HepG2 (cell line): ENCODE data around the gene ZNF322. TPM values are rescaled to one million over a fixed set of nuclear protein-coding genes. Genes with fewer than 3 reads are reported as not detected.

Source experiments
- ADNP ChIP-seq: sonication (generic); formaldehyde crosslinking; IDR thresholded peaks from 2 replicates; pipeline ENCODE4 v1.4.0; 2020; ENCODE audit warnings: missing genetic modification reagents
- AKAP8 ChIP-seq: sonication (generic); formaldehyde crosslinking; IDR thresholded peaks from 2 replicates; pipeline ENCODE4 v1.5.1; 2020; ENCODE audit warnings: mild to moderate bottlenecking, missing genetic modification reagents
- CCAR2 ChIP-seq: fragments of 200-400 bp; formaldehyde crosslinking; optimal IDR thresholded peaks from 2 replicates; pipeline ENCODE3; 2018; ENCODE audit warnings: low read depth, mild to moderate bottlenecking, low read length, moderate library complexity
- GATA4 ChIP-seq: sonication (generic); IDR thresholded peaks from 2 replicates; pipeline ENCODE4 v1.6.1; 2016; ENCODE audit warnings: antibody characterized with exemption, low read depth, borderline replicate concordance
- RARA ChIP-seq: IDR thresholded peaks from 2 replicates; pipeline ENCODE4 v1.6.1; 2016; ENCODE audit warnings: missing genetic modification reagents, missing compliant biosample characterization
- SOX6 ChIP-seq, 2 experiments: fragments of 450-650 bp in 1 of 2; sonication (generic) in 1 of 2; formaldehyde crosslinking in 1 of 2; IDR thresholded peaks; 2 replicates each; pipeline versions ENCODE4 v1.4.0 to v1.6.1; 2017 to 2020; ENCODE audit warnings: antibody characterized with exemption in 1 of 2, mild to moderate bottlenecking in 1 of 2, missing genetic modification reagents in 1 of 2
- TEAD3 ChIP-seq: optimal IDR thresholded peaks from 2 replicates; pipeline ENCODE3; 2016; ENCODE audit warnings: borderline replicate concordance
- ZBTB1 ChIP-seq: sonication (generic); formaldehyde crosslinking; IDR thresholded peaks from 2 replicates; pipeline ENCODE4 v1.4.0; 2020; ENCODE audit warnings: missing genetic modification reagents, borderline replicate concordance
- ZBTB3 ChIP-seq: sonication (generic); formaldehyde crosslinking; IDR thresholded peaks from 2 replicates; pipeline ENCODE4 v1.4.0; 2020; ENCODE audit warnings: low read depth, mild to moderate bottlenecking, moderate library complexity, missing genetic modification reagents, borderline replicate concordance
- ZMAT3 ChIP-seq: sonication (generic); formaldehyde crosslinking; conservative IDR thresholded peaks from 2 replicates; pipeline ENCODE4 v1.7.0; 2021; ENCODE audit warnings: missing genetic modification reagents
- ZNF546 ChIP-seq: sonication (generic); formaldehyde crosslinking; conservative IDR thresholded peaks from 2 replicates; pipeline ENCODE4 v1.8.1; 2023; ENCODE audit warnings: mild to moderate bottlenecking, missing genetic modification reagents
- ZNF562 ChIP-seq: sonication (generic); formaldehyde crosslinking; IDR thresholded peaks from 2 replicates; pipeline ENCODE4 v1.8.0; 2022; ENCODE audit warnings: missing genetic modification reagents, borderline replicate concordance
- ZNF589 ChIP-seq: sonication (generic); formaldehyde crosslinking; conservative IDR thresholded peaks from 2 replicates; pipeline ENCODE4 v1.8.0; 2022; ENCODE audit warnings: mild to moderate bottlenecking, moderate library complexity, missing genetic modification reagents
- ZNF781 ChIP-seq: sonication (generic); formaldehyde crosslinking; IDR thresholded peaks from 2 replicates; pipeline ENCODE4 v1.5.1; 2020; ENCODE audit warnings: borderline replicate concordance, mild to moderate bottlenecking, missing genetic modification reagents; ENCODE audit errors: not compliant biosample characterization
- polyA plus RNA-seq, 8 experiments: library from polyadenylated mRNA; depleted of rRNA in 3 of 8; stranded (reverse) in 7 of 8; unstranded in 1 of 8; fragments of >200 nt; fragmentation: Illumina TruSeq in 4 of 8; extraction: Trizol in 4 of 8; gene quantifications; 2 replicates each; pipeline versions ENCODE4 v1.2.1 to v1.2.3, GENCODE V29; 2011 to 2016; ENCODE audit warnings: low read depth in 4 of 8, missing spikeins in 1 of 8, mixed read lengths in 1 of 8; ENCODE audit not compliant: insufficient read depth in 1 of 8
- total RNA-seq, 5 experiments: library from RNA; depleted of rRNA; stranded (reverse); fragments of >200 nt; fragmentation: Illumina TruSeq; extraction: Trizol; gene quantifications; 2 replicates each; pipeline ENCODE4 v1.2.3, GENCODE V29; 2016; ENCODE audit warnings: low read depth in 1 of 5
- TF ChIP-seq, protein P1 (sequence below): sonication (generic); formaldehyde crosslinking; IDR thresholded peaks from 2 replicates; pipeline ENCODE4 v1.4.0; 2020; ENCODE audit warnings: missing genetic modification reagents, mild to moderate bottlenecking, borderline replicate concordance
- TF ChIP-seq, protein P2 (sequence below): IDR thresholded peaks from 2 replicates; pipeline ENCODE4 v1.6.1; 2016; ENCODE audit warnings: low read depth, borderline replicate concordance
- TF ChIP-seq, protein P3 (sequence below): sonication (generic); formaldehyde crosslinking; IDR thresholded peaks from 2 replicates; pipeline ENCODE4 v1.4.0; 2020; ENCODE audit warnings: mild to moderate bottlenecking, low read depth, missing genetic modification reagents
- TF ChIP-seq, protein P4 (sequence below): sonication (generic); formaldehyde crosslinking; conservative IDR thresholded peaks from 2 replicates; pipeline ENCODE4 v1.4.0; 2020; ENCODE audit warnings: mild to moderate bottlenecking, missing genetic modification reagents, moderate library complexity
- TF ChIP-seq, protein P5 (sequence below): sonication (generic); formaldehyde crosslinking; IDR thresholded peaks from 2 replicates; pipeline ENCODE4 v1.8.0; 2022; ENCODE audit warnings: mild to moderate bottlenecking, missing genetic modification reagents, moderate library complexity

Gene ZNF322
- total and polyA plus RNA-seq, 2 of the 13 experiments (the other 11 are each of a cell fraction or from before 2014, with no cell fraction given): 8.3 to 22.8 TPM

DNA sequence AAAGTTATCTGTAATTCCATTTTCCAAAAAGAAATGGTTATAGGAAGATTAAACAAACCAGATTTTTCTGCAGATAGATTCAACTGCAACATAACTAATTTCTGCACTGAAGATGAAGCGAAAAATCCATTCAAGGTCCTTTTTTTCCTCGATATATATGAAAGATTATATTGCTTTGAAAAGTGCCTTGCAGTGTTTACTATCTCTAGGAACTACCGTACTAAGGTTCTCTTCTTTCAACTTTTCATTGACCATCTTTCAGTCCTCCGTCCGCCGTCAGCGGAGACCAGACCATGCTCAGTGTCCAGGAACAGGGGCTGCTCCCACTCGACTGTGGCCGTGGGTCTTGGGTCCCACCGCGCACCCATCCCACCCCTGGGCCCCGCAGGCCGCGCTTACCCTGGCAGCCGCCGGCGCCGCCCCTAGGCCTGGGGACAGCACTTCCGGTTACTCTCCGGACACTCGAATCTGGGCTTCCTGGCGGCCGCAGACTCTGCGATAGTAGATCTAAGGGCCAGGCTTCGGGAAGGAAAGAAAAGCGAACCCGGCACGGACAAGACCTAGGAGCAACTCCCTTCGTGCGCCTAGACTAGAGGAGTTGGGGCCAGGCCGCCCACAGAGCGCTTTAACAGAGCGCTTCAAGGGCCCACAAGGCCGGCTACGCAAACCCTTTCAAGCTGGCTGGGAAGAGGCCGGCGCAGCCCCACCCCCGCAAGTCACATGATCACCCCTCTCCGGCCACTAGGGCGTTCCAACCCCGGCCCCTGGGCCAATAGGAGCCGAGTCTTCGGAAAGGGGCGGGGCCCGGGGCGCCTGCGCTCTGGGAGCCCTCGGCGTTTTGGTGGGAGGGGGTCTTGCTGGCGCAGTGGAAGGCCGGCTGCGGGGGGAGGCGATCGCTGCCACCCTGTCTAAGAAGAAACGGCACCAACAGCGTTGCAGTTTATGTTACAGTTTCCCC lies at the start of gene ZNF322 (continued):
- TF ChIP-seq, protein P1, sequence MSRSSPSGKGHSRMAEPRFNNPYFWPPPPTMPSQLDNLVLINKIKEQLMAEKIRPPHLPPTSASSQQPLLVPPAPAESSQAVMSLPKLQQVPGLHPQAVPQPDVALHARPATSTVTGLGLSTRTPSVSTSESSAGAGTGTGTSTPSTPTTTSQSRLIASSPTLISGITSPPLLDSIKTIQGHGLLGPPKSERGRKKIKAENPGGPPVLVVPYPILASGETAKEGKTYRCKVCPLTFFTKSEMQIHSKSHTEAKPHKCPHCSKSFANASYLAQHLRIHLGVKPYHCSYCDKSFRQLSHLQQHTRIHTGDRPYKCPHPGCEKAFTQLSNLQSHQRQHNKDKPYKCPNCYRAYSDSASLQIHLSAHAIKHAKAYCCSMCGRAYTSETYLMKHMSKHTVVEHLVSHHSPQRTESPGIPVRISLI (CRISPR knock-in tag): peak; percentile 45; the same call in 1 of the 2 replicates
- TF ChIP-seq RARA: 0 out of 2 replicates have a peak, but pooled peaks have one; percentile 4
- TF ChIP-seq, protein P2, sequence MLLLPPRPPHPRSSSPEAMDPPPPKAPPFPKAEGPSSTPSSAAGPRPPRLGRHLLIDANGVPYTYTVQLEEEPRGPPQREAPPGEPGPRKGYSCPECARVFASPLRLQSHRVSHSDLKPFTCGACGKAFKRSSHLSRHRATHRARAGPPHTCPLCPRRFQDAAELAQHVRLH: peak; percentile 39; the same call in 1 of the 2 replicates
- TF ChIP-seq, protein P3, sequence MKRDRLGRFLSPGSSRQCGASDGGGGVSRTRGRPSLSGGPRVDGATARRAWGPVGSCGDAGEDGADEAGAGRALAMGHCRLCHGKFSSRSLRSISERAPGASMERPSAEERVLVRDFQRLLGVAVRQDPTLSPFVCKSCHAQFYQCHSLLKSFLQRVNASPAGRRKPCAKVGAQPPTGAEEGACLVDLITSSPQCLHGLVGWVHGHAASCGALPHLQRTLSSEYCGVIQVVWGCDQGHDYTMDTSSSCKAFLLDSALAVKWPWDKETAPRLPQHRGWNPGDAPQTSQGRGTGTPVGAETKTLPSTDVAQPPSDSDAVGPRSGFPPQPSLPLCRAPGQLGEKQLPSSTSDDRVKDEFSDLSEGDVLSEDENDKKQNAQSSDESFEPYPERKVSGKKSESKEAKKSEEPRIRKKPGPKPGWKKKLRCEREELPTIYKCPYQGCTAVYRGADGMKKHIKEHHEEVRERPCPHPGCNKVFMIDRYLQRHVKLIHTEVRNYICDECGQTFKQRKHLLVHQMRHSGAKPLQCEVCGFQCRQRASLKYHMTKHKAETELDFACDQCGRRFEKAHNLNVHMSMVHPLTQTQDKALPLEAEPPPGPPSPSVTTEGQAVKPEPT: peak; percentile 84; the same call in 1 of the 2 replicates
- TF ChIP-seq ZBTB1 (CRISPR knock-in tag): no peak
- TF ChIP-seq GATA4: peak; percentile 55
- no peak for TF ChIP-seq SOX6 (IDR thresholded peaks at IDR 0.05)
- peak; percentile 4; the same call in 1 of the 2 replicates for TF ChIP-seq SOX6 (CRISPR knock-in tag; IDR thresholded peaks at IDR 0.05)
- no peak for TF ChIP-seq ZNF562
- TF ChIP-seq AKAP8: no peak
- TF ChIP-seq ZBTB3 (CRISPR knock-in tag): no peak
- TF ChIP-seq ZNF546 (CRISPR knock-in tag): 0 out of 2 replicates have a peak, but pooled peaks have one; percentile 30
- peak; percentile 90; the same call in 1 of the 2 replicates for TF ChIP-seq ZMAT3 (CRISPR knock-in tag)
- no peak for TF ChIP-seq TEAD3
- TF ChIP-seq CCAR2: no peak
- TF ChIP-seq ZNF781 (CRISPR knock-in tag): peak; percentile 78
- no peak for TF ChIP-seq ADNP (CRISPR knock-in tag)
- TF ChIP-seq, protein P4, sequence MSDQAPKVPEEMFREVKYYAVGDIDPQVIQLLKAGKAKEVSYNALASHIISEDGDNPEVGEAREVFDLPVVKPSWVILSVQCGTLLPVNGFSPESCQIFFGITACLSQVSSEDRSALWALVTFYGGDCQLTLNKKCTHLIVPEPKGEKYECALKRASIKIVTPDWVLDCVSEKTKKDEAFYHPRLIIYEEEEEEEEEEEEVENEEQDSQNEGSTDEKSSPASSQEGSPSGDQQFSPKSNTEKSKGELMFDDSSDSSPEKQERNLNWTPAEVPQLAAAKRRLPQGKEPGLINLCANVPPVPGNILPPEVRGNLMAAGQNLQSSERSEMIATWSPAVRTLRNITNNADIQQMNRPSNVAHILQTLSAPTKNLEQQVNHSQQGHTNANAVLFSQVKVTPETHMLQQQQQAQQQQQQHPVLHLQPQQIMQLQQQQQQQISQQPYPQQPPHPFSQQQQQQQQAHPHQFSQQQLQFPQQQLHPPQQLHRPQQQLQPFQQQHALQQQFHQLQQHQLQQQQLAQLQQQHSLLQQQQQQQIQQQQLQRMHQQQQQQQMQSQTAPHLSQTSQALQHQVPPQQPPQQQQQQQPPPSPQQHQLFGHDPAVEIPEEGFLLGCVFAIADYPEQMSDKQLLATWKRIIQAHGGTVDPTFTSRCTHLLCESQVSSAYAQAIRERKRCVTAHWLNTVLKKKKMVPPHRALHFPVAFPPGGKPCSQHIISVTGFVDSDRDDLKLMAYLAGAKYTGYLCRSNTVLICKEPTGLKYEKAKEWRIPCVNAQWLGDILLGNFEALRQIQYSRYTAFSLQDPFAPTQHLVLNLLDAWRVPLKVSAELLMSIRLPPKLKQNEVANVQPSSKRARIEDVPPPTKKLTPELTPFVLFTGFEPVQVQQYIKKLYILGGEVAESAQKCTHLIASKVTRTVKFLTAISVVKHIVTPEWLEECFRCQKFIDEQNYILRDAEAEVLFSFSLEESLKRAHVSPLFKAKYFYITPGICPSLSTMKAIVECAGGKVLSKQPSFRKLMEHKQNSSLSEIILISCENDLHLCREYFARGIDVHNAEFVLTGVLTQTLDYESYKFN (CRISPR knock-in tag): peak; percentile 36; the same call in 1 of the 2 replicates
- TF ChIP-seq, protein P5, sequence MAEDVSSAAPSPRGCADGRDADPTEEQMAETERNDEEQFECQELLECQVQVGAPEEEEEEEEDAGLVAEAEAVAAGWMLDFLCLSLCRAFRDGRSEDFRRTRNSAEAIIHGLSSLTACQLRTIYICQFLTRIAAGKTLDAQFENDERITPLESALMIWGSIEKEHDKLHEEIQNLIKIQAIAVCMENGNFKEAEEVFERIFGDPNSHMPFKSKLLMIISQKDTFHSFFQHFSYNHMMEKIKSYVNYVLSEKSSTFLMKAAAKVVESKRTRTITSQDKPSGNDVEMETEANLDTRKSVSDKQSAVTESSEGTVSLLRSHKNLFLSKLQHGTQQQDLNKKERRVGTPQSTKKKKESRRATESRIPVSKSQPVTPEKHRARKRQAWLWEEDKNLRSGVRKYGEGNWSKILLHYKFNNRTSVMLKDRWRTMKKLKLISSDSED: no peak
- no peak for TF ChIP-seq ZNF589 (CRISPR knock-in tag)
